ENCODE measurements around the gene MAST4. TPM values are rescaled to one million over a fixed set of nuclear protein-coding genes. Genes with fewer than 3 reads are reported as not detected.

MAST4 gene
- total RNA-seq, 2 donors from 2014 or later, result 36.8 to 45.7 TPM

- intact Hi-C loops (cut with DNase I), result no loop called here
- H3K4me3 ChIP-seq, result no peak overlapping the region
- H3K4me1 ChIP-seq (replicated peaks), result no peaks in the 10 kb centered on the region
- no peak for DNase-seq (ENCODE audit: low spot score)
- no peak overlapping the region for H3K27ac ChIP-seq
- no peaks in the 10 kb centered on the region for H3K9me3 ChIP-seq
- TF ChIP-seq POLR2AphosphoS5 (IDR thresholded peaks at IDR 0.05) (no peak), POLR2A (IDR thresholded peaks at IDR 0.05) (no peak), CTCF (IDR thresholded peaks at IDR 0.05) (no peak)
- no peaks in the 10 kb centered on the region for H3K27me3 ChIP-seq (replicated peaks; ENCODE audit: insufficient read depth)
- H3K36me3 ChIP-seq, result no peaks in the 10 kb centered on the region
Measured at GRCh38 chr5:66585291-66585690, 10.9 kb upstream of the MAST4 start.

- no peaks in the 10 kb centered on the region for H3K27me3 ChIP-seq (replicated peaks; ENCODE audit: insufficient read depth)
- no peak overlapping the region for H3K27ac ChIP-seq
- intact Hi-C loops (cut with DNase I), result no loop called here
- WGBS, result 85% methylated on average over 4 of the region's 4 CpGs
- DNase-seq (ENCODE audit: low spot score), result no peak
- no peak overlapping the region for H3K4me3 ChIP-seq
- TF ChIP-seq POLR2A (IDR thresholded peaks at IDR 0.05) (no peak), POLR2AphosphoS5 (IDR thresholded peaks at IDR 0.05) (no peak), CTCF (IDR thresholded peaks at IDR 0.05) (no peak)
- no peaks in the 10 kb centered on the region for H3K4me1 ChIP-seq (replicated peaks)
- H3K36me3 ChIP-seq, result no peaks in the 10 kb centered on the region
- no peaks in the 10 kb centered on the region for H3K9me3 ChIP-seq
Measured at GRCh38 chr5:66587771-66588170, 8.4 kb upstream of the MAST4 start.

GRCh38 chr5:66596636-66597182, 516 bp downstream of the MAST4 start:
- WGBS, result under 1% methylated on average over 24 of the region's 56 CpGs
- Histone ChIP-seq H3K36me3 (no peaks in the 10 kb centered on the region), H3K27me3 (replicated peaks; ENCODE audit: insufficient read depth) (no peaks in the 10 kb centered on the region), H3K4me3 (peak overlapping the region; percentile 70 to 76), H3K27ac (peak overlapping the region; percentile 84 to 85), H3K9me3 (no peaks in the 10 kb centered on the region), H3K4me1 (replicated peaks) (no peaks in the 10 kb centered on the region)
- intact Hi-C loops (cut with DNase I), result no loop called here
- TF ChIP-seq POLR2AphosphoS5 (IDR thresholded peaks at IDR 0.05) (no peak), POLR2A (IDR thresholded peaks at IDR 0.05) (no peak), CTCF (IDR thresholded peaks at IDR 0.05) (no peak)
- peak; percentile 21 for DNase-seq (ENCODE audit: low spot score)

- no peak for TF ChIP-seq POLR2A (IDR thresholded peaks at IDR 0.05)
- TF ChIP-seq CTCF (IDR thresholded peaks at IDR 0.05), result peak in 2 of 4 experiments; percentile 7 to 22
- TF ChIP-seq POLR2AphosphoS5 (IDR thresholded peaks at IDR 0.05), result peak; percentile 75
- no peaks in the 10 kb centered on the region for H3K9me3 ChIP-seq
- H3K27me3 ChIP-seq (replicated peaks; ENCODE audit: insufficient read depth), result no peaks in the 10 kb centered on the region
- peak overlapping the region; percentile 70 to 76 for H3K4me3 ChIP-seq
- 0% methylated on average over 35 of the region's 35 CpGs for WGBS
- no peaks in the 10 kb centered on the region for H3K36me3 ChIP-seq
- H3K27ac ChIP-seq, result peak overlapping the region; percentile 84 to 85
- no peaks in the 10 kb centered on the region for H3K4me1 ChIP-seq (replicated peaks)
- intact Hi-C loops (cut with DNase I), result no loop called here
- DNase-seq (ENCODE audit: low spot score), result peak; percentile 93
Measured at GRCh38 chr5:66597183-66597757, 1.1 kb downstream of the MAST4 start.

GRCh38 chr5:66602621-66603020, 6.4 kb downstream of the MAST4 start:
- Histone ChIP-seq H3K27ac (no peak overlapping the region), H3K27me3 (replicated peaks; ENCODE audit: insufficient read depth) (no peaks in the 10 kb centered on the region), H3K36me3 (no peaks in the 10 kb centered on the region), H3K9me3 (no peaks in the 10 kb centered on the region), H3K4me3 (no peak overlapping the region), H3K4me1 (replicated peaks) (no peaks in the 10 kb centered on the region)
- TF ChIP-seq POLR2A (IDR thresholded peaks at IDR 0.05) (no peak), CTCF (IDR thresholded peaks at IDR 0.05) (no peak), POLR2AphosphoS5 (IDR thresholded peaks at IDR 0.05) (no peak)
- WGBS, result 91% methylated on average over 1 of the region's 1 CpG
- intact Hi-C loops (cut with DNase I), result no loop called here
- no peak for DNase-seq (ENCODE audit: low spot score)
